CD4-positive, alpha-beta T cell treated with Interleukin-21 for 1 hour (primary cell): Measurements from ENCODE around the gene ZBTB26.
A peak's percentile ranks its signal among the peaks of the same experiment; 100 is the strongest.
"Not testable (repeated sequence)": the region's sequence is repeated elsewhere in the genome, so short reads cannot be mapped to it uniquely, and the experiment has no call there.

Source experiments
- DNase-seq: peaks from one replicate; pipeline ENCODE4 v3.0.0-alpha.2; 2020

The ZBTB26 gene

GRCh38 chr9:122923947-122924346, 7.4 kb downstream of the ZBTB26 start:
- no peak for DNase-seq

- DNase-seq, result no peak
These were observed 8.6 kb downstream of the ZBTB26 start for GRCh38 chr9:122922713-122923112.

DNA sequence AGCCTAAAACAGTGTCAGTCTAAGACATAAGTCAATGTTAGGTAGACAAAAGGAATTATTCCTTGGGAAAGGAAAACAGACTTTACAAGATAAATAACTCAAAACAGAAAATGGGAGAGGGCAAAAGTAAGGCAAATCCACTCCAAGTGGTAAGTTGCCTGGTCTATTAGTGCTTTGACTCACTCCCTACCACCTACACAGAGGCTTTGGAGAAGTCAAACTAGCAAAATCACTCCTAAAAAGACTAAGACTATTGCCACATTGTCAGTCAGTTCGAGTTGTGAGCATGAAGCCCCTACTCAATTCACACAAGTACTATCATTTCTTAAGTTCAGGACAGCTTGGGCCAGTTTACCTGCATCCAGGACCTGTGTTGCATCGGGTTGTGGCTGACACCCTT, 13.0 kb downstream of the ZBTB26 start:
- no peak for DNase-seq

- peak; percentile 77 for DNase-seq
These were observed 18.2 kb downstream of the ZBTB26 start, which contains the start of gene ZBTB6 for GRCh38 chr9:122912964-122913673. ZBTB6 (minus strand) TSS chr9:122913323; CDS start chr9:122912072, 1,251 bp downstream.

GRCh38 chr9:122912671-122912963, 18.7 kb downstream of the ZBTB26 start:
- DNase-seq, result no peak

DNA sequence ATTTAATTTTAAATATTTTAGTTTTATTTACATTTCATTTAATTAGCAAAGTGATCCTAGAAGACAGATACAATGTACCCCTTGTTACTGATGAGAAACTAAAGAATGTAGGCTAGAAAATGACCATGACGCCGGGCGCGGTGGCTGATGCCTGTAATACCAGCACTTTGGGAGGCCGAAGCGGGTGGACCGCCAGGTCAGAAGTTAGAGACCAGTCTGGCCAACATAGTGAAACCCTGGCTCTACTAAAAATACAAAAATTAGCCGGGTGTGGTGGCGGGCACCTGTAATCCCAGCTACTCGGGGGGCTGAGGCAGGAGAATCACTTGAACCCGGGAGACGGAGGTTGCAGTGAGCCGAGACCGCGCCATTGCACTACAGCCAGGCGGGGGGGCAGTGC, 25.2 kb downstream of the ZBTB26 start:
- DNase-seq, result not testable (repeated sequence)

DNA sequence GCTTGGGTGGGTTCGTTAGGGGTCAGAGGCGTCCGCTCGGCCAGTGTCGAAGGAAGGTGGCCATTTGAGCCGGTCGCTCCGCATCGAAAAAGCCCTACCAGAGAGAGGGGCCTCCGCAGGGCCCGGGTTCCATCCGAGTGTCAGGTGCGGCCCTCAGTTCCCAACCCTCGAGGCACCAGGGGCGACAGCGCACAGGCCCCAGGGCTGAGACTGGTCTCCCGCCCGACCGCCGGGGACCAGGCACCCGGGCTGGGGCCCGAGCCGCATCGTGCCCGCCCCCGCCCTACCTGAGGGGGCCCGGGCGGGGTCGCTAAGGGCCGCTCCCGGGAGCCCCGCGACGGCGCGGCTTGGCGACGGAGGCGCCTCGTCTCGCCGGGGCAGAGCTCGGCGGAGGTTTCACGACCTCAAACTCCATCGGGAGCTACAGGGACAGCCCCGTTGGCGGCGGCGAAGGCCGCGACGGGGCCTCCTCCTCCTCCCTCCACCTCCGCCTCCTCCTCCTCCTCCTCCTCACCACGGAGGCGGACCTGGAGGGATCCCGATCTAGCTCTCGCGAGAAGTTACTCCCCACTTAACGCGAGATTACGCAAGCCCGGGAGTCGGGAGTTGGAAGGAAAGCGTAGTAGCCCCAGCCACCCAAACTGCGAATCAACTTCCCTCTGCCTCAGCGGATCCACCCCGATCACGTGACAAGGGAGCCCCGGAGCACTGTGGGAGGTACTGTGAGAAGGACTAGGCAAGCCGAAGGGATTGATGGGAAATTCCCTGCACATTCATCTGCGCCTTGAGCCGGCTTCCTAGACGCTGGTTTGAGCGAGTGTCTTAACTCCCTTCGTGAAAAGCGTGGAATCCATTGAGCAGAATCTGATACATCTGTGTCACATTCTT, 26.2 kb downstream of the ZBTB26 start, which contains the start of gene RC3H2:
RC3H2 (minus strand) TSS at position 537 of the 888 bp plus-strand sequence. CDS start 7,850 bp downstream, outside the sequence.
- peak; percentile 99 for DNase-seq

DNA sequence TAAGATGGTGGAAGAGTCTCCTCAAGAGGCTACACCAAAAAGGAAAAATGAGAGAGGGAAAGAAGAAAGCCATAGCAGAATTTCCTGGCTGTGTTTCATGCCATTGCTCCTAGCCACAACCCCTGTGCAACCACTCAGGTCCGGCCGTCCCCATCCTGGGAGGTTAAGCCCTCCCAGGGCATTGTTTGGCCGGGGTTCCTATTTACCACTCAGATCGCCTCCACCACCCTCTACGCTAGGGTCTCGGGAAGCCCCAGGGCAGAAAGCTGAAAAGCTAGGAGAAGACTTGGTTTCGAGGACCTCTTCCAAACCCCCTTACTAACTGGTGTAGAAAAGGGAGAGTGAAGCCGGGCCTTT, 26.9 kb downstream of the ZBTB26 start:
- no peak for DNase-seq

DNA sequence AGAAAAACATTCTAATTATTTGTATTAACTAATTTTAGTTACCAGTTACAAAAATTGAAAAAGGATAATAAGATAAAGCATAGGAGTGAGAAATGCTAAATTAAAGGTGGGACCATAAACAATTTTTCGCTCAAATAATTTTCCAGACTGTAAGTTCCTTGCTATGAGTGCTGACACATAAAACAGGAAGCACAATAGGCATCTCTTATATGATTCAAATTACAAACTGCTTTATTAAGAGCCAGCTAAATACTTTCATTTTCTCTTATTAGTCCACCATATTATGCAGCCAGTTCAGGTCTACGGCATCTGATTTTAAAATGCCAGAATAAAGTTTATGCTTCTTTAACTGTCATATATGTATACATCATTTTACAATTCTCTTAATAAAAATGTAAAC, 30.5 kb downstream of the ZBTB26 start:
- peak; percentile 43 for DNase-seq

- DNase-seq, result no peak
These were observed 33.3 kb downstream of the ZBTB26 start for GRCh38 chr9:122897969-122898368.

GRCh38 chr9:122888480-122888879, 42.8 kb downstream of the ZBTB26 start:
- DNase-seq, result no peak

DNA sequence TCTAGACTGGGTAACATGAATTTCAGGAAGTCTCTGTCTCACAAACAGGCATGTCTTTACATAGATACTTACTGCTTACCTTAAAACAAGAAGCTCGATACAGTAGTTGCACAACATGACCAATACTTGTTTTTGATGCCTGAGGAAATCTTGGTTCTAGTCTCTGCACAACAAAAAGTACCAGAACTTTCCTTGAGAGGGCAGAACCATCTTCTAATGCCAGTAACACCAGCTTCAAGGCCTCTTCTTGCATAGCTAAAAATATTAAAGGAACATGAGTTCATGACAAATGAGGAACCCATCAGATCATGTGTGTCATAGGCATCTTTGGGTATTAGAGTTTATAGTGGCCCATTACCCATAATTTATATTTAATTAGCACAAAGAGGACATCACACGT, 48.2 kb downstream of the ZBTB26 start:
- DNase-seq, result no peak

DNA sequence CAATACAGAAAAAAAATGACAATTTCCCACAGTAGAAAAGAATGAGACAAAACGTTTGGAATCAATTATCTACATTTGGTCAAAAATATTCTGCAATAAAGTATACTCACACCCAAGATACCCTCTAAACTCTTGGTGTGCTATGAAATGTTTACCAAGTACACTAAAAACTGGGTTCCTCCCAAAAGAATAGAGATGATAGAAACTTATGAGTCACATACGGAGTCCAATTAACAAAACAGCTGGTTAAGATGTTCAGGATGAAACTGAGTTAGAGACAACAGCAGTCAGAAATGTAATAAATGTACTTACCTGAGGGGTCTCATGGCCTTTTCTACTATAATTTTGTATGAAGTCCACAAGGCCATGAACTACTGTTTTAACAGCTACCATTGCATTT, 51.9 kb downstream of the ZBTB26 start:
- no peak for DNase-seq

- DNase-seq, result no peak
These were observed 55.8 kb downstream of the ZBTB26 start for GRCh38 chr9:122875523-122875922.

- not testable (repeated sequence) for DNase-seq
These were observed 64.0 kb downstream of the ZBTB26 start for GRCh38 chr9:122867276-122867675.

- DNase-seq, result no peak
These were observed 65.2 kb downstream of the ZBTB26 start for GRCh38 chr9:122866079-122866478.
